WTC11 (cell line): ENCODE results near the gene HKDC1.

ENCODE experiments used
- SP1 ChIP-seq: sonication (generic); formaldehyde crosslinking; conservative IDR thresholded peaks from 2 replicates; pipeline ENCODE4 v1.8.1; 2022; ENCODE audit warnings: missing genetic modification reagents
- TEAD1 ChIP-seq: sonication (generic); formaldehyde crosslinking; IDR thresholded peaks from 2 replicates; pipeline ENCODE4 v1.8.0; 2022; ENCODE audit warnings: mild to moderate bottlenecking, missing genetic modification reagents
- TEAD4 ChIP-seq: sonication (generic); formaldehyde crosslinking; IDR thresholded peaks from 2 replicates; pipeline ENCODE4 v1.8.0; 2022; ENCODE audit warnings: mild to moderate bottlenecking, missing genetic modification reagents
- ZBTB21 ChIP-seq: sonication (generic); formaldehyde crosslinking; IDR thresholded peaks from 2 replicates; pipeline ENCODE4 v1.8.1; 2023; ENCODE audit warnings: mild to moderate bottlenecking, missing genetic modification reagents, borderline replicate concordance
- ZNF138 ChIP-seq: sonication (generic); formaldehyde crosslinking; conservative IDR thresholded peaks from 2 replicates; pipeline ENCODE4 v1.8.1; 2022; ENCODE audit warnings: mild to moderate bottlenecking, moderate library complexity, missing genetic modification reagents
- TF ChIP-seq, protein P1 (sequence below): fragments of 200-600 bp; IDR thresholded peaks from 2 replicates; pipeline ENCODE4 v1.8.0; 2022; ENCODE audit warnings: antibody characterized with exemption
- TF ChIP-seq, protein P2 (sequence below): fragments of 250-450 bp; sonication (Bioruptor Pico); IDR thresholded peaks from 2 replicates; pipeline ENCODE4 v1.8.0; 2021; ENCODE audit warnings: mild to moderate bottlenecking
- TF ChIP-seq, protein P3 (sequence below): sonication (generic); formaldehyde crosslinking; conservative IDR thresholded peaks from 2 replicates; pipeline ENCODE4 v1.8.1; 2023; ENCODE audit warnings: mild to moderate bottlenecking, low read depth, missing genetic modification reagents, moderate library complexity
- TF ChIP-seq, protein P4 (sequence below): fragments of 250-450 bp; sonication (Bioruptor Pico); IDR thresholded peaks from 2 replicates; pipeline ENCODE4 v1.9.0; 2021; ENCODE audit warnings: moderate library complexity, mild to moderate bottlenecking, inconsistent platforms, borderline replicate concordance

DNA sequence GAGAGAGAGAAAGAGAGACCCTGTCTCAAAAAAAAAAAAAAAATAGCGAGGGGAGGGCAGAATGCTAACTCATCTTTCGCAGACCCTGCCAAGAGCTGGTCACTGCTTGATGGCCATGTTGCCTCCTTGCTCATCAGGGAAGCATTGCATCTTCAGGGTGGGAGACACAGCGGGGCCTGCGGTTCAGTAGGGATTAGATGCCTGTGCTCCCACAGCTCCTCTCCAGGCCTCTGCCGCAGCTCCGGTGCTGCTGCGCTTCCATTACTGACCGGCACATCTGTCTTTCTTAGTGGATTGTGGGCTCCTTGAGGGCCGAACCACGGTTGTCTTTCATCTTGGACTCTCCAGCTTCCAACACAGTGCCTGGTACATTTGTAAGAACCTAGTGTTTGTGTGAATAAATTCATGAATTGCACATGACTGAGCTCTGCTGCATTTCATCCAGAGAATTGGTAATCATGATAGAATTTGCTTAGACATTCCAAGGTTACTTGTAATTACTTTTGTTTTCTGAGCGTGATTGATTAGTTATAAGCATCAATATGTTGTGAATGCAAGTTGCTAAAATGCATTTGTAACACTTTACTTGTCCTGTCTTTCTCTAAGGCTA is 75.0 kb downstream of the HKDC1 start:
- TF ChIP-seq SP1 (CRISPR knock-in tag) (no peak), TEAD4 (no peak), ZBTB21 (CRISPR knock-in tag) (no peak), ZNF138 (CRISPR knock-in tag) (no peak), TEAD1 (CRISPR knock-in tag) (no peak)
- TF ChIP-seq, protein P1, sequence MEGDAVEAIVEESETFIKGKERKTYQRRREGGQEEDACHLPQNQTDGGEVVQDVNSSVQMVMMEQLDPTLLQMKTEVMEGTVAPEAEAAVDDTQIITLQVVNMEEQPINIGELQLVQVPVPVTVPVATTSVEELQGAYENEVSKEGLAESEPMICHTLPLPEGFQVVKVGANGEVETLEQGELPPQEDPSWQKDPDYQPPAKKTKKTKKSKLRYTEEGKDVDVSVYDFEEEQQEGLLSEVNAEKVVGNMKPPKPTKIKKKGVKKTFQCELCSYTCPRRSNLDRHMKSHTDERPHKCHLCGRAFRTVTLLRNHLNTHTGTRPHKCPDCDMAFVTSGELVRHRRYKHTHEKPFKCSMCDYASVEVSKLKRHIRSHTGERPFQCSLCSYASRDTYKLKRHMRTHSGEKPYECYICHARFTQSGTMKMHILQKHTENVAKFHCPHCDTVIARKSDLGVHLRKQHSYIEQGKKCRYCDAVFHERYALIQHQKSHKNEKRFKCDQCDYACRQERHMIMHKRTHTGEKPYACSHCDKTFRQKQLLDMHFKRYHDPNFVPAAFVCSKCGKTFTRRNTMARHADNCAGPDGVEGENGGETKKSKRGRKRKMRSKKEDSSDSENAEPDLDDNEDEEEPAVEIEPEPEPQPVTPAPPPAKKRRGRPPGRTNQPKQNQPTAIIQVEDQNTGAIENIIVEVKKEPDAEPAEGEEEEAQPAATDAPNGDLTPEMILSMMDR = no peak
- TF ChIP-seq, protein P2, sequence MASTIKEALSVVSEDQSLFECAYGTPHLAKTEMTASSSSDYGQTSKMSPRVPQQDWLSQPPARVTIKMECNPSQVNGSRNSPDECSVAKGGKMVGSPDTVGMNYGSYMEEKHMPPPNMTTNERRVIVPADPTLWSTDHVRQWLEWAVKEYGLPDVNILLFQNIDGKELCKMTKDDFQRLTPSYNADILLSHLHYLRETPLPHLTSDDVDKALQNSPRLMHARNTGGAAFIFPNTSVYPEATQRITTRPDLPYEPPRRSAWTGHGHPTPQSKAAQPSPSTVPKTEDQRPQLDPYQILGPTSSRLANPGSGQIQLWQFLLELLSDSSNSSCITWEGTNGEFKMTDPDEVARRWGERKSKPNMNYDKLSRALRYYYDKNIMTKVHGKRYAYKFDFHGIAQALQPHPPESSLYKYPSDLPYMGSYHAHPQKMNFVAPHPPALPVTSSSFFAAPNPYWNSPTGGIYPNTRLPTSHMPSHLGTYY (CRISPR knock-in tag) = no peak
- TF ChIP-seq, protein P3, sequence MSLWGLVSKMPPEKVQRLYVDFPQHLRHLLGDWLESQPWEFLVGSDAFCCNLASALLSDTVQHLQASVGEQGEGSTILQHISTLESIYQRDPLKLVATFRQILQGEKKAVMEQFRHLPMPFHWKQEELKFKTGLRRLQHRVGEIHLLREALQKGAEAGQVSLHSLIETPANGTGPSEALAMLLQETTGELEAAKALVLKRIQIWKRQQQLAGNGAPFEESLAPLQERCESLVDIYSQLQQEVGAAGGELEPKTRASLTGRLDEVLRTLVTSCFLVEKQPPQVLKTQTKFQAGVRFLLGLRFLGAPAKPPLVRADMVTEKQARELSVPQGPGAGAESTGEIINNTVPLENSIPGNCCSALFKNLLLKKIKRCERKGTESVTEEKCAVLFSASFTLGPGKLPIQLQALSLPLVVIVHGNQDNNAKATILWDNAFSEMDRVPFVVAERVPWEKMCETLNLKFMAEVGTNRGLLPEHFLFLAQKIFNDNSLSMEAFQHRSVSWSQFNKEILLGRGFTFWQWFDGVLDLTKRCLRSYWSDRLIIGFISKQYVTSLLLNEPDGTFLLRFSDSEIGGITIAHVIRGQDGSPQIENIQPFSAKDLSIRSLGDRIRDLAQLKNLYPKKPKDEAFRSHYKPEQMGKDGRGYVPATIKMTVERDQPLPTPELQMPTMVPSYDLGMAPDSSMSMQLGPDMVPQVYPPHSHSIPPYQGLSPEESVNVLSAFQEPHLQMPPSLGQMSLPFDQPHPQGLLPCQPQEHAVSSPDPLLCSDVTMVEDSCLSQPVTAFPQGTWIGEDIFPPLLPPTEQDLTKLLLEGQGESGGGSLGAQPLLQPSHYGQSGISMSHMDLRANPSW (CRISPR knock-in tag) = no peak
- TF ChIP-seq, protein P4, sequence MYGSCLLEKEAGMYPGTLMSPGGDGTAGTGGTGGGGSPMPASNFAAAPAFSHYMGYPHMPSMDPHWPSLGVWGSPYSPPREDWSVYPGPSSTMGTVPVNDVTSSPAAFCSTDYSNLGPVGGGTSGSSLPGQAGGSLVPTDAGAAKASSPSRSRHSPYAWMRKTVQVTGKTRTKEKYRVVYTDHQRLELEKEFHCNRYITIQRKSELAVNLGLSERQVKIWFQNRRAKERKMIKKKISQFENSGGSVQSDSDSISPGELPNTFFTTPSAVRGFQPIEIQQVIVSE (CRISPR knock-in tag) = no peak
